ENCODE data around the gene NADK2.
A peak's percentile ranks its signal among the peaks of the same experiment; 100 is the strongest.

NADK2 gene

DNA sequence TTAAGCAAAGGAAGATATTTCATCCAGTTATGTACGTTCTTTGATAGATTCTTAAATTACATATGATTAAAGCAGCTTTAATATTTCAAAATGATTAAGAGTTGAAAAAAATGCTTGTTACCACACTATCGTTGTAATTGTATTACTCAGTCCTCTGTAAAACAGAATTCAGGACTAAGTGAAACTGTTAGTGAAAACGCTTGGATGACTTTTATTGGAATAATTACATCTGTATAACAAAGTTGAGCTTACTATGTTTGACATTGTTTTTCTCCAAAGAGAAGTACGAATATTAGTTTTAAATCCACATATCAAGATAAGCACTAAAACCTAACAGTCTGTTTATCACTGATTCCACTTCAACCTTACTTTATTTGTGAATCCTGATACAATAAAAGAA lies 8.7 kb upstream of the NADK2 start:
- no peak for FAIRE-seq
- DNase-seq (ENCODE audit: insufficient read length, low spot score), result no peak

- FAIRE-seq (no peak), DNase-seq (ENCODE audit: insufficient read length, low spot score) (no peak)
Observed at GRCh38 chr5:36246036-36246800, 4.5 kb upstream of the NADK2 start.

GRCh38 chr5:36244076-36244475 lies 2.4 kb upstream of the NADK2 start:
- FAIRE-seq (no peak), DNase-seq (ENCODE audit: insufficient read length, low spot score) (no peak)

DNA sequence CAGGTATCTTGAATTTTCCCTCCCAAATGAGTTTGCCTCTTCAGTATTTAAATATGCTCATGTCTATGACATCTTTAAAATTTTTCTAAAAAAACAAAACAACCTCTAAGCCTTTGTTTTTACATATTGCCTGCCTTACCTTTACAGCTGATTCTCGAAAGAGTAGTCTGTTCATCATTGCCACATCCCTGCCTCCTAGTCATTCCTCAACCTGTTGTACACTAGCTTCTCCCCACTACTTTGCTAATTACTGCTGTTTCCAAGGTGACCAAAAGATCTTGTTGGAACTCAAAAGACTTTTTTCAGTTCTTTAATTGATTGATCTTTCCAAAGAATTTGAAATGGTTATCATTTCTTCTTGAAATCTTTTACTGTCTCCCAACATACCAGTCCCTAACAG lies 1.9 kb upstream of the NADK2 start:
- DNase-seq (ENCODE audit: insufficient read length, low spot score) (no peak), FAIRE-seq (no peak)

- DNase-seq (ENCODE audit: insufficient read length, low spot score) (peak; percentile 11), FAIRE-seq (no peak)
Observed at GRCh38 chr5:36242534-36243485, 1.1 kb upstream of the NADK2 start.

DNA sequence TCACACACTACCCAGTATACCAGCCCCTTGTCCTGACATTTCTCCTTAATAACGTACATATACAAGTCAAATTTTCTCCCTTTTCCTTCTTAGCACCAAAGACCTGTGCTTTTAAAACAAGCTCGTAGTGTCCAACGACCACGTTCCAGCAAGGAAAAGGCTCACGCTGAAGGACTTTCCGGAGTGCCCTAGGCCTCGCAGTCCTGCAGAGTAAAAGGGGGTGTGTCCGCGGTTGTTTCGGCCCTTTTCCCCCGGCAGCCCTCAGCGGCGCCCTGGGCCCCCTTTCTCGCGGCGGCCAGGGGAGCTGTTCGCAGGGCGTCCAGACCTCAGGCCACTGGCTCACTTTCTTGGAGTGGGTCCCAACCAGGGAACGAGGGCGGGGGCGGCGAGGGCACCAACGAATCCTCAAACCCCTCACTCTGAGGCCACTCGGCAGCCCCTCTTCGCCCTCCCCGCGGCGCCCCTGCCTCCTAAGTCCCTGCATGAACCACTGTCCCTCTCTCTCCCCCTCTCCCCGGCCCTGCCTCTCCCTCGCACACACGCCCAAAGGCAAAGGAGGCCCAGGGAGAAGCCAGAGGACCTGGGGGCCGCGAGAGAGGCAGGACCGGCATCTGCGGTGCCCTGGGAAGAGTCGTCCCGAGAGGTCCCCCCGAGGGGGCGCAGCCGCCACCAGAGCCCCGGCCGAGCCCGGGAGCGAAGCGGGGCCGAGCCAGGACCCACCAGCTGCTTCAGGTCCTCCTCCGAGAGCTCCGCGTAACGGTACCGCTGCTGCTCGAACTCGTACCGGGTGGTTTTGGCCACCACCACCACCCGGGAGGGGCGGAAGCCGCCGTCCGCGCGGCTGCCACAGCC lies 720 bp downstream of the NADK2 start:
- FAIRE-seq (peak; percentile 20), DNase-seq (ENCODE audit: insufficient read length, low spot score) (peak; percentile 74)

DNA sequence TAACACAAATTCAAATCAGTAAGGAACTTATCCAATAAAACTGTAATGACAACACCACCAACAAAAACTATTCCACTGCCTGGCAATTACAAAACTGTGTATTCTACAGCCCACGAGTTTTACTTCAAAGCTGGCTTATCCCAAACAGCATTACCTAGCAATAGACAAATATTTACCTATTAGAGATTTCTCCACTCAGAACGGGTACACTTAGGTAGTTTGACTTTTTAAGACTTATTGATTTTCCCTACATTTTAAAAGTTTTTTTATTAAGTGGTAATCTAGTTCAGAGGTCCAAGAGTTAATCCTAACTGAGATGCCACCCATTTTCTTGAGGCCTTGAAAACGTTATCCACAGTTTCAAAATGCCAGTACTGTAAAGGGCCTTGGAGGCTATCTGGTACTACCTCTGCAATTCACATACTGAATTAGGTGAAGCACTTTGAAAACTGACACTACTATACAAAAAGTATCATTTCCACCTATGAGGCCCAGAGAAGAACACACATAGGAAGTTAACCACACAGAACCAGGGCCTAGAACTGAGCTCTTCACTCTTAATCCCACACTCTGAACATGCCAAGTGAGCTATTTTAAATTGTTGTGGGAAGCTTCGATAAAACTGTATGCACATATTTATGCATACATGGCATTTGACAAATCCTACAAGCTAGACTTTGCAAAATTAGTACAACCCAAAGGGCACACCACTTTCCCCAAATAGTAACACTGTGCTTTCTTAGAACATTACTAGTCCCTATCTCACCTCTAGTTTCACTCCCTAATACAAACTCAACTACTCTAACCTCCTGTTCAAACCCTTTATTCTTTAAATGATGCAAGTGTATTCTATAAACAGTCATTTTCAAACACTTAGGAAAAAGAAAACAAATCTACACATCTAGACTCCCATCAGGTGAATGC lies 2.1 kb downstream of the NADK2 start:
- DNase-seq (ENCODE audit: insufficient read length, low spot score), result no peak
- no peak for FAIRE-seq

GRCh38 chr5:36238502-36239295 lies 3.0 kb downstream of the NADK2 start:
- no peak for FAIRE-seq
- DNase-seq (ENCODE audit: insufficient read length, low spot score), result no peak

GRCh38 chr5:36237751-36238150 lies 4.0 kb downstream of the NADK2 start:
- FAIRE-seq (no peak), DNase-seq (ENCODE audit: insufficient read length, low spot score) (no peak)

- DNase-seq (ENCODE audit: insufficient read length, low spot score) (no peak), FAIRE-seq (no peak)
Observed at GRCh38 chr5:36236801-36237200, 4.9 kb downstream of the NADK2 start.

- FAIRE-seq (no peak), DNase-seq (ENCODE audit: insufficient read length, low spot score) (no peak)
Observed at GRCh38 chr5:36232533-36232932, 9.2 kb downstream of the NADK2 start.

- FAIRE-seq, result no peak
Observed at GRCh38 chr5:36230151-36230790, 11.5 kb downstream of the NADK2 start.

DNA sequence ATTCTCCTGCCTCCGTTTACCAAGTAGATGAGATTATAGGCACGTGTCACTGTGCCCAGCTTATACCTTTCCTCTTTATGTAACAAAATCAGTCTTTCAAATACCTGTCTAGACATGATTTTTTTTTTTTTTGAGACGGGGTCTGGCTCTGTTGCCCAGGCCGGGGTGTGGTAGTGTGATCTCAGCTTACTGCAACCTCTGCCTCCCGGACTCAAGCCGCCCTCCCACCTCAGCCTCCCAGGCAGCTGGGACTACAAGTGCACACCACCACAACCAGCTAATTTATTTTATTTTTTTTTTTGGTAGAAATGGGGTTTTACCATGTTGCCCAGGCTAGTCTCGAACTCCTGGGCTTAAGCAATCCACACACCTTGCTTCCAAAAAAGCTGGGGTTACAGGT lies 13.2 kb downstream of the NADK2 start:
- FAIRE-seq (peak; percentile 87), DNase-seq (ENCODE audit: insufficient read length, low spot score) (no peak)

More at GRCh38 chr5:36230151-36230790, 11.5 kb downstream of the NADK2 start:
- no peak for DNase-seq (ENCODE audit: insufficient read length, low spot score)

DNA sequence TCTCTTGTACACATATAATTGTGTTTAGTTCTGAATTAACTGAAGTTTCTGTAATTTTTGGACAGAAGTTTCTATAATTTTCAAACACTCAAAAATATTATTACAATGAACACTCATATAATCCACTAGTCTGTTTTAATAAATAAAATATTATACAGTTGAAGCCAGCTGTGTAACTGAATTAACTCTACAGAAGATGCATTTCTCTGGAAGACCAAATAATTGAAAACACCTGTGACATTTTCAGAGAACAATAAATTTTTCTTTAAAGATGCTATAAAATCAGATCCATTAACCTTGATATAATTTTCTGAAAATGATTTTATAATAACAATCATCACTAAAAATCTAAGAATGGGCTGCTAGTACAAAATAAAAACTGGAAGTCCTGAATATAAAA lies 14.7 kb downstream of the NADK2 start:
- FAIRE-seq (no peak), DNase-seq (ENCODE audit: insufficient read length, low spot score) (no peak)

GRCh38 chr5:36222620-36223019 lies 19.1 kb downstream of the NADK2 start:
- DNase-seq (ENCODE audit: insufficient read length, low spot score) (no peak), FAIRE-seq (no peak)

DNA sequence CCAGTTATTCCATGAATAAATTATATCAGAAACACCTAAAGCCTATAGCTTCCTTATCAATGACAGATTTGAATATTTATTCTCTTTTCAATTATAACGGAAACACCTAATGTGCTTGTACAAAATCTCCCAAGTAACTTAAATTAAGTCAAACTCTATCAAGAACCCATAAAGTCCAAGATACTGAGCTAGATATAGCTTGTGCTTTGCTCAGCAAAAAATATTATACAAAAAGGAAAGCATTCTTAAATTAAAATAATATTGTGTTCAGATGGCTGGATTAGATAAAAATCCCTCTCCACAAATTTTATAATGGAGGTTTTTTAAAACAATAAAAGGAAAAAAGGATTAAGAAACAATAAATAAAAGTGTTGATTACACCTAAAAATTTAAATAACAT lies 23.7 kb downstream of the NADK2 start:
- FAIRE-seq (no peak), DNase-seq (ENCODE audit: insufficient read length, low spot score) (no peak)

DNA sequence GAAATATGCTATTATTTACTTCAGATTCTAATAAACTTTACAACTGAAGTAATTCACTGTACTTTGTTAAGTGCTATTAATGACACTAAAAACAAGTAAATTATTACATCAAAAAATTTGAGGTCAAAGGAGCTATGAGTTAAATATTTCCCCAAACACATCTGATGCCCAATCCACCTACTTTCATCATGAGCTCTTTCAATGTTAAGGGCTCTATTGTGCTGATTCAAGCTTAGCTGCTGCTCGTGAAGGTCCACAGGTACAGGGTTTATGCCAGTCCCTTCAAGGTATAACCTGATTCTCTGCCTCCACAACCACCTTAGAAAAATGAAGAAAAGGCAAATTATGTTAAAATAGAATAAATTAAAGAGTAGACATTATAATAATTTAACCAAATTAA lies 24.2 kb downstream of the NADK2 start:
- DNase-seq (ENCODE audit: insufficient read length, low spot score) (no peak), FAIRE-seq (no peak)

DNA sequence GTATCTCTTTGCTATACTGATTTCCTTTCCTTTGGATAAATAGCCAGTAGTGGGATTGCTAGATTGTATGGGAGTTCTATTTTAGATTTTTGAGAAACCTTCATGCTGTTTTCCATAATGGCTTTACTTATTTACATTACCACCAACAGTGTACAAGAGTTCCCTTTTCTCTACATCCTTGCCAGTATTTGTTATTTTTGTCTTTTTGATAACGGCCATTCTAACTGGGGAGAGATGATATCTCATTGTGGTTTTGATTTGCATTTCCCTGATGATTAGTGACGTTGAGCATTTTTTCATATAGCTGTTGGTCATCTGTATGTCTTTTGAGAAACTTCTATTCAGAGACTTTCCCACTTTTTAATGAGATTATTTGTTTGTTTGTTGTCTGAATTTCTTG lies 25.8 kb downstream of the NADK2 start:
- DNase-seq (ENCODE audit: insufficient read length, low spot score) (no peak), FAIRE-seq (peak; percentile 40)

DNA sequence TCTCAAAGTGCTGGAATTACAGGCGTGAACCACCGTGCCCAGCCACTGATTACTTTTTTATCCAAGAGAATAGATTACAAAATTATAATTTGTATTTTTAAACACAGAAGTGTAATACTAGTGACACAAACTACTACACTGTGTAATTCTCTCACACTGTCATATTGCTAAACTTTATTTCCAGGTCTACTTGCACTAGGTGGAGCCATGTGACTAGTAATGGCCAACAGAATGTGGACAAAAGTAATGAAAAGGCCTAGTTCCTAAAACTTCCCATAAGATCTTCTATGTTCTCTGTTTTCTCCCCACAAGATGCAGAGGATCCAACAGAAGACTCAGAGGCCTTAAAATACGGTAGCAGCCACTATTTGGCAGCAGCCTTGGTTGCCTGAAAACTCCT lies 27.3 kb downstream of the NADK2 start:
- no peak for DNase-seq (ENCODE audit: insufficient read length, low spot score)

More for the DNA sequence above, 27.3 kb downstream of the NADK2 start:
- peak; percentile 4 for FAIRE-seq

All from HTR-8/SVneo (cell line).